K562 (cell line): ENCODE data around the gene DISC1. TPM values are rescaled to one million over a fixed set of nuclear protein-coding genes. Genes with fewer than 3 reads are reported as not detected.

Experiments
- ATAC-seq: fragments of 200-7000 bp; cut with Tn5 transposase; 3 replicates; pipeline ENCODE4 v1.9.1; 2020; ENCODE audit warnings: moderate library complexity
- BruUV-seq: library from RNA; stranded (reverse); fragments of 400-500 nt; replicated peaks from 2 replicates; lab custom pipeline; 2021; lab: Mats Ljungman, UMichigan
- CTCF ChIA-PET: fragments of 300-600 bp; formaldehyde crosslinking; extraction: SDS; loops from one replicate; lab custom pipeline; 2021; ENCODE audit warnings: low intra/inter-chr PET ratio; lab: Yijun Ruan, JAX
- POLR2A ChIA-PET: fragments of 300-600, 350-650 bp; sonication (Branson Sonifier 250); formaldehyde crosslinking; extraction: SDS; loops from one replicate; lab custom pipeline; 2021; ENCODE audit warnings: antibody characterized with exemption, inconsistent platforms; lab: Yijun Ruan, JAX
- DNase-seq, 4 experiments: peaks; one replicate each; pipeline versions ENCODE4 v3.0.0 to v3.0.0-alpha.2; 2011 to 2018; ENCODE audit warnings: low spot score in 3 of 4, mixed read lengths in 3 of 4; ENCODE audit errors: extremely low read depth in 1 of 4
- FAIRE-seq: peaks from 2 replicates; lab custom pipeline; 2011; peaks lifted over from hg19 to GRCh38; lab: Jason Lieb, UNC
- H2AFZ ChIP-seq: 2 replicates; pipeline ENCODE4 v1.6.0; 2011; ENCODE audit warnings: low read depth, low read length, control low read depth, inconsistent platforms
- H3K27ac ChIP-seq: fragments of 200-600 bp; 3 replicates; pipeline ENCODE4 v1.8.0; 2011; ENCODE audit warnings: low read depth, mild to moderate bottlenecking, control low read depth, inconsistent platforms, low read length, moderate library complexity, mixed read lengths; ENCODE audit errors: extremely low read depth
- H3K27me3 ChIP-seq, 2 experiments: fragments of 300-600 bp in 1 of 2; 2 replicates in 1 of 2; 3 replicates in 1 of 2; pipeline versions ENCODE4 v1.6.0 to v1.8.0; 2011; ENCODE audit warnings: inconsistent platforms in 2 of 2, low read length in 2 of 2, mild to moderate bottlenecking in 1 of 2, mixed read lengths in 1 of 2, moderate library complexity in 1 of 2; ENCODE audit not compliant: control insufficient read depth in 2 of 2, insufficient read depth in 2 of 2
- H3K36me3 ChIP-seq: fragments of 300-600 bp; 3 replicates; pipeline ENCODE4 v1.8.0; 2011; ENCODE audit warnings: mild to moderate bottlenecking, low read length, inconsistent platforms; ENCODE audit not compliant: control insufficient read depth, insufficient read depth
- H3K4me1 ChIP-seq, 2 experiments: fragments of 200-600 bp in 1 of 2; replicated peaks in 1 of 2; 2 replicates in 1 of 2; 3 replicates in 1 of 2; pipeline versions ENCODE4 v1.5.1 to v1.8.0; 2011; ENCODE audit warnings: inconsistent platforms in 2 of 2, low read length in 2 of 2, mild to moderate bottlenecking in 1 of 2, mixed read lengths in 1 of 2, moderate library complexity in 1 of 2; ENCODE audit not compliant: control insufficient read depth in 2 of 2, insufficient read depth in 2 of 2
- H3K4me2 ChIP-seq: 2 replicates; pipeline ENCODE4 v1.6.1; 2011; ENCODE audit warnings: low read length, control low read depth, inconsistent platforms, mixed read lengths; ENCODE audit not compliant: insufficient read depth
- H3K4me3 ChIP-seq: fragments of 200-600 bp; sonication (generic), shearing (Covaris generic); 2 replicates; pipeline ENCODE4 v1.5.1; 2016; ENCODE audit warnings: control low read depth, inconsistent platforms
- H3K79me2 ChIP-seq: fragments of 200-600 bp; 3 replicates; pipeline ENCODE4 v1.8.0; 2011; ENCODE audit warnings: low read length, inconsistent platforms; ENCODE audit not compliant: control insufficient read depth, insufficient read depth
- H3K9ac ChIP-seq, 2 experiments: 2 replicates each; pipeline versions ENCODE4 v1.6.0 to v1.6.1; 2011; ENCODE audit warnings: low read depth in 2 of 2, low read length in 2 of 2, control low read depth in 1 of 2, inconsistent platforms in 1 of 2, mild to moderate bottlenecking in 1 of 2, mixed read lengths in 1 of 2; ENCODE audit not compliant: insufficient read depth in 1 of 2
- H3K9me1 ChIP-seq: one replicate; pipeline ENCODE4 v1.6.0; 2011; ENCODE audit warnings: inconsistent platforms, mild to moderate bottlenecking, low read length, moderate library complexity; ENCODE audit not compliant: control insufficient read depth, insufficient read depth
- H3K9me3 ChIP-seq: replicated peaks from 2 replicates; pipeline ENCODE4 v1.5.1; 2011; ENCODE audit warnings: low read depth, low read length, inconsistent platforms; ENCODE audit not compliant: control insufficient read depth, insufficient read depth
- H4K20me1 ChIP-seq: replicated peaks from 2 replicates; pipeline ENCODE4 v1.6.1; 2011; ENCODE audit warnings: low read length, inconsistent platforms, mixed read lengths; ENCODE audit not compliant: control insufficient read depth, insufficient read depth
- ARID3A ChIP-seq: IDR thresholded peaks from 2 replicates; pipeline ENCODE4 v1.6.1; 2012; ENCODE audit warnings: low read depth, low read length, improper control_type of control experiment, borderline replicate concordance
- CREM ChIP-seq: IDR thresholded peaks from 2 replicates; pipeline ENCODE4 v1.6.1; 2014; ENCODE audit warnings: antibody characterized with exemption, low read depth
- KAT8 ChIP-seq: fragments of 450-650 bp; IDR thresholded peaks from 2 replicates; pipeline ENCODE4 v1.6.1; 2016; ENCODE audit warnings: low read depth, mild to moderate bottlenecking
- MYBL2 ChIP-seq, 2 experiments: fragments of 450-650 bp in 1 of 2; sonication (generic) in 1 of 2; formaldehyde crosslinking in 1 of 2; IDR thresholded peaks; 2 replicates each; pipeline versions ENCODE4 v1.6.1 to v1.8.1; 2017 to 2022; ENCODE audit warnings: borderline replicate concordance in 1 of 2, inconsistent platforms in 1 of 2, low read depth in 1 of 2, mild to moderate bottlenecking in 1 of 2, missing genetic modification reagents in 1 of 2, moderate library complexity in 1 of 2
- NCOA1 ChIP-seq: fragments of 450-650 bp; IDR thresholded peaks from 2 replicates; pipeline ENCODE4 v1.6.1; 2016; ENCODE audit warnings: low read depth
- SIN3B ChIP-seq: fragments of 450-650 bp; IDR thresholded peaks from 2 replicates; pipeline ENCODE4 v1.6.1; 2017; ENCODE audit warnings: low read depth, mild to moderate bottlenecking, moderate library complexity
- SMARCA4 ChIP-seq: fragments of 450-650 bp; IDR thresholded peaks from 2 replicates; pipeline ENCODE4 v1.6.1; 2016
- ZFPM2 ChIP-seq: fragments of 250-450 bp; sonication (Bioruptor Pico); IDR thresholded peaks from 2 replicates; pipeline ENCODE4 v1.5.1; 2022; ENCODE audit warnings: mild to moderate bottlenecking
- WGBS: fragments of 100-300 bp; shearing (Covaris generic); methylation state at CpG from one replicate; pipeline ENCODE4 v1.1.6; 2016; ENCODE audit warnings: low coverage, mixed read lengths; ENCODE audit not compliant: insufficient coverage; ENCODE audit errors: missing lambda C conversion rate; 5-methylcytosine and 5-hydroxymethylcytosine counted together
- in situ Hi-C: fragments of 300-500 bp; cut with MboI; formaldehyde crosslinking; loops from 4 replicates; pipeline ENCODE4 v1.15.0; 2018; ENCODE audit warnings: inconsistent platforms, mixed read lengths
- intact Hi-C: fragments of 100-400 bp; cut with micrococcal nuclease; formaldehyde crosslinking; loops from 2 replicates; pipeline ENCODE4 v1.14.2; 2022
- polyA plus RNA-seq, 8 experiments: library from polyadenylated mRNA; depleted of rRNA in 4 of 8; stranded (reverse) in 5 of 8; unstranded in 3 of 8; fragments of >200 nt; fragmentation: Nextera tagmentation in 2 of 8; fragmentation: Illumina TruSeq in 1 of 8; extraction: Ambion mirVana in 2 of 8; extraction: Trizol in 1 of 8; gene quantifications; 2 replicates each; pipeline versions ENCODE4 v1.2.1 to v1.2.3, GENCODE V29; 2011 to 2014; ENCODE audit warnings: inconsistent platforms in 1 of 8, missing spikeins in 1 of 8
- total RNA-seq, 7 experiments: library from RNA; depleted of rRNA in 6 of 7; stranded (reverse); fragments of >200 nt in 6 of 7; fragmentation: Illumina TruSeq in 2 of 7; extraction: Trizol in 2 of 7; gene quantifications; 2 replicates each; pipeline versions ENCODE4 v1.2.1 to v1.2.3, GENCODE V29; 2011 to 2021; ENCODE audit warnings: low replicate concordance in 1 of 7

The DISC1 gene
- total and polyA plus RNA-seq, 9 of the 15 experiments (the other 6 are each of a cell fraction or from before 2014, with no cell fraction given): 0.01 to 0.11 (median 0.08) TPM; not detected in 1

- FAIRE-seq (no peak), ATAC-seq (no peak), DNase-seq (no peak)
- Histone ChIP-seq H3K4me3 (no peak overlapping the region), H3K9me1 (no peaks in the 10 kb centered on the region), H3K9me3 (no peaks in the 10 kb centered on the region), H3K9ac (no peak overlapping the region), H2AFZ (0 out of 2 replicates have a peak overlapping the region, but pooled peaks have one; percentile 8), H3K79me2 (no peaks in the 10 kb centered on the region), H3K4me1 (no peaks in the 10 kb centered on the region; a peak in 1 of 5 replicates), H3K27ac (no peak overlapping the region), H4K20me1 (no peaks in the 10 kb centered on the region), H3K36me3 (no peaks in the 10 kb centered on the region), H3K4me2 (no peak overlapping the region), H3K27me3 (no peaks in the 10 kb centered on the region)
- intact Hi-C loops: loop anchor here (10.0 kb wide), 1 partner anchor 680 kb away; no protein-coding TSS in a partner anchor
- in situ Hi-C loops: no loop called here
- ChIA-PET POLR2A (interaction anchor here (0.7 kb wide), 1 partner anchor 17 kb away, joined by 3 read pairs; no protein-coding TSS in a partner anchor), CTCF (no interaction called here)
- BruUV-seq: no TSS peak
- no peak for TF ChIP-seq KAT8
- no peak for TF ChIP-seq ARID3A
- no peak for TF ChIP-seq SIN3B
- TF ChIP-seq MYBL2 (IDR thresholded peaks at IDR 0.05; ENCODE audit: low read depth): no peak
- no peak for TF ChIP-seq MYBL2 (CRISPR knock-in tag; IDR thresholded peaks at IDR 0.05; ENCODE audit: borderline replicate concordance)
- TF ChIP-seq ZFPM2 (CRISPR knock-in tag): no peak
- TF ChIP-seq SMARCA4: no peak
- no peak for TF ChIP-seq NCOA1
- TF ChIP-seq CREM: no peak
- 61% methylated on average over 4 of the region's 4 CpGs for WGBS
Observed at GRCh38 chr1:231594749-231595148, 31.8 kb upstream of the DISC1 start.
